GM21786 (cell line): ENCODE data around the gene POLR2L.

ENCODE experiments used
- ATAC-seq: cut with Tn5 transposase; IDR thresholded peaks from one replicate; pipeline ENCODE4 v1.9.1; 2021; ENCODE audit not compliant: unreplicated experiment

The POLR2L gene

DNA sequence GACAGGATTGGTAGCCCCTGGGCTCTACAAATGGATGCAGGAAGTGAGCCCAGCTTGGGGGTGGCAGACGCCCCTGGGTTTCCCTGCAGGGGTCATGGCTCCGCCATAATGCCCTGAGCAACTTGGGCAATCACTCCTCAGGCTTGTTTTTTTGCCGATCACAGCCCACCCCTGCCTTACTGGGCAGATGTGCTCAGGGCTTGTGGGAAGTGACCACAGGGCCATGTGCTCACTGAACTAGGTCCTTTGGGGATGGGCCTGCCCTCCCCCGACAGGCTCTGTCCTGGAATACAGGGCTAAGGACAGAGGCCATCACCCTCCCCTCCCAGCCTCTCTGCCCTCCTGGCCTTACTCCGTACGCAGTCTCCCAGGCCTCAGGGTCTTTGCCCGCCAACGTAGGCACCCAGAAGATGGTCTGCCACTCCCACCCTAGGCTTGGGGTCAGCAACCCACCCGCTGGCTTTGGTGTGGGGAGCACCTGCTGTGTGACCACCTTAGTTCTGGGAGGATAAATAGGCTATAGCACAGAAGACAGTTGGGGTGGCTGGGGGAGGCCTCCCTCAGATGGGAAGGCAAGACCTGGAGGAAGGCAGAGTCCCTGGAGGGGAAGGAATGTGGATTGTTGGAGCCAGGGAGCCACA lies 28.8 kb downstream of the POLR2L start:
- ATAC-seq: no peak

- ATAC-seq: no peak
Observed at GRCh38 chr11:813072-813455, 29.3 kb downstream of the POLR2L start.

GRCh38 chr11:812390-812789 lies 29.9 kb downstream of the POLR2L start:
- no peak for ATAC-seq

GRCh38 chr11:811446-812245 lies 30.7 kb downstream of the POLR2L start:
- ATAC-seq: no peak

DNA sequence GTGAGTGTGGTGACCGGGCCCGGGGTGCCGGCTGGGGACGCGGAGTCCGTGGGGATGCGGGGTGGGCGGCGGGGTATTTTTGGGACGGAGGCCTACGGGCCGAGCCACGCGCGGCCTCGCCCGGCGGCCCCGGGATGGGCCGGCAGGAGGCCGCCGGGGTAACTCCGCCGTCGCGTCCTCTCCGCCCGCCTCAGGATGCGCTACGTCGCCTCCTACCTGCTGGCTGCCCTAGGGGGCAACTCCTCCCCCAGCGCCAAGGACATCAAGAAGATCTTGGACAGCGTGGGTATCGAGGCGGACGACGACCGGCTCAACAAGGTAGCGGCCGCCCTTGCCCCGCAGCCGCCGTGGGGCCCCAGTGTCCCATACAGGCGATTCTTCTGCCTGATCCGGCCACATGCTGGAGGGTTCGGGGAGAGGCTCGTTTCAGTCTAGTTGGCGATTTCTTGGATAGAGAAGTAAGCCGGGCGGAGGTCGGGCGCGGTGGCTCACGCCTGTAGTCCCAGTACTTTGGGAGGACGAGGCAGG lies 32.2 kb downstream of the POLR2L start:
- peak; percentile 6 for ATAC-seq

DNA sequence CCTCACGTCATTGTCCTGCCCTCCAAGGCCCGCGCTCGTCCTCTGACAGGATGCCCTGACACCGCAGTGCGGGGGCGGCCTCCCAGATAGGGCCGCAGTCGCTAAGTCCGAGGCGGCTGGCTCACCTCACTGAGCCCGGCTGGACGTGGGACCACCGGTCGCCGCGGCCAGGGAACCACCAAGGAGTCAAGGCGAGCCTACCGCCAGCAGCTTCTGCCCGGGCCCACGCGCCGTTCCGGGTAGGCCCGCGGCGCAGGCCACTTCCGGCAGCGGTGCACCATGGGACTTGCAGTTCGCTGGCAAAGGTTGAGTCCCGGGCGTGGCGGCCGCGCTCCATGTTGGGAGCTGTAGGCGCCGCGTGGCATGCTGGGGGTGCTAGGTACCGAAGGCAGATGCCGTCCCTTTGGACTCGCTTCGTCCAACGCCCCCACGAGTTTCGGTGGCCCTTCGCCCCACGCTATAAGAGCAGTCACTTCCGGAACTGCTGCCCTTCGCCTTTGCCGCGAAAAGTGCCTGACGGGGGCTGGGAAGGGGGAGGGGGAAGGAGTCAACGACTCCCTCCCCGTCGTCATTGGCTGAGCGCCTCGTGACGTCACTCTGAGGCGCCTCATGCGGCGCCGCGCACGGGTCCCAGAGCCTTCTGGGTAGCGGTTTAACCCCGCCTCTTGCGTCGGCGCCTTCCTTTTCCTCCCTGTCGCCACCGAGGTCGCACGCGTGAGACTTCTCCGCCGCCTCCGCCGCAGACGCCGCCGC lies 32.9 kb downstream of the POLR2L start, which contains the start of gene RPLP2:
Gene RPLP2 (plus strand): TSS at position 681 of the 753 bp plus-strand sequence. CDS start 268 bp downstream, outside the sequence.
- ATAC-seq: peak; percentile 72

- no peak for ATAC-seq
Observed at GRCh38 chr11:808427-809286, 33.7 kb downstream of the POLR2L start.

DNA sequence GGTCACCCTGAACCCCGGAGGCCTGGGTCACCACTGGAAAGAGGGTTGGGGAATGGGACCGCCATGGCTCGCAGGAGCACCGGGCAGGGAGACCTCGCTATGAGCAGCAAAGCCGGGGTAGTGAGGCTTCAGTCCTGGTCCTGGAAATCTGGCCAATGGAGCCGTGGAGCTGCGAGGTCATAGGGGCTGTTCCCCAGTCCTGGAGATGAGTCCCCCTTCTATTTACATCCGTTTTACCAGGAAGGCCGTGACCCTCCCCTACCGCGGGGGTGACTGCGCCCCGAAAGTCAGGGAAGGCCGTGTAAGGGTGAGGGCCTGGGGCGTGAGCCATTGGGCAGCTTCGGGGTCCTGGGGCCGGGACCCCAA lies 37.7 kb downstream of the POLR2L start:
- no peak for ATAC-seq

DNA sequence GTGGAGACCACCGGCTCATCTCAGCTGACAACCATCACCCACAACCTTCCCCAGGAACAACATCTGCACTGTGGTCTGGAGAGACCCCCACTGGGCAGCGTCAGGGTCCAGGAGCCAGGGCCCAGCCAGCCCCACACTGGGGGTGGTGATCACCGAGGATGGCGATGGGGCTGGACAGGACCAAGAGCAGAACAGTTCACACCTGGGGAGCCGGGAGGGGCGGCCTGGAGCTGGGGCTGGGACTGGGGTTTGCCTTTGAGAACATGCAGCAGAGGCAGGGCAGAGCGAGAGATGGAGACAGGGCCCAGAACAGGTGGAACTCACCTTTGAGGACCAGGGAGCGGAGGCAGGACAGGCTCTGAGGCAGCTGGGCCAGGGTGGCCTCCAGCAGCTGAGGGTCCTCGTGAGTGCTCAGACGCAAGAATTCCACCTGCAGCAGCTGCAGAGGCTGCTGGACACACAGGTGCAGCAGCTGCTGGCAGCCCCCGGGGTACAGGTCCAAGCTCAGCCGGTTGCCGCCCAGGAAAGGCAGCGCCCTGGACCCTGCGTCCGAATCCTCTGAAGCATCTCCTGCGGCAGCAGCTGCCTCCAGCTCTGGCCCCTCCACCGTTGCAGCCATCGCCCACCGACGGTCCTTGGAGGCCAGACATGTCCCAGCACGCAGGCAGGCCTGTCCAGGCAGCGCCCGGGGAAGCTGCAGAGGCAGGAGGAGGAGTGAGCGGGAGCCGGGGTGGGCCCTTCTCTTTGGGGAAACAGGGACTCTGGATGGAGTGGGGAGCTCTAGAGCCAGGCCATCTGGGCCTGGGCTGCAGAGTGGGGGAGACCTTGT lies 38.3 kb downstream of the POLR2L start:
- no peak for ATAC-seq

- no peak for ATAC-seq
Observed at GRCh38 chr11:803467-803742, 38.9 kb downstream of the POLR2L start.

DNA sequence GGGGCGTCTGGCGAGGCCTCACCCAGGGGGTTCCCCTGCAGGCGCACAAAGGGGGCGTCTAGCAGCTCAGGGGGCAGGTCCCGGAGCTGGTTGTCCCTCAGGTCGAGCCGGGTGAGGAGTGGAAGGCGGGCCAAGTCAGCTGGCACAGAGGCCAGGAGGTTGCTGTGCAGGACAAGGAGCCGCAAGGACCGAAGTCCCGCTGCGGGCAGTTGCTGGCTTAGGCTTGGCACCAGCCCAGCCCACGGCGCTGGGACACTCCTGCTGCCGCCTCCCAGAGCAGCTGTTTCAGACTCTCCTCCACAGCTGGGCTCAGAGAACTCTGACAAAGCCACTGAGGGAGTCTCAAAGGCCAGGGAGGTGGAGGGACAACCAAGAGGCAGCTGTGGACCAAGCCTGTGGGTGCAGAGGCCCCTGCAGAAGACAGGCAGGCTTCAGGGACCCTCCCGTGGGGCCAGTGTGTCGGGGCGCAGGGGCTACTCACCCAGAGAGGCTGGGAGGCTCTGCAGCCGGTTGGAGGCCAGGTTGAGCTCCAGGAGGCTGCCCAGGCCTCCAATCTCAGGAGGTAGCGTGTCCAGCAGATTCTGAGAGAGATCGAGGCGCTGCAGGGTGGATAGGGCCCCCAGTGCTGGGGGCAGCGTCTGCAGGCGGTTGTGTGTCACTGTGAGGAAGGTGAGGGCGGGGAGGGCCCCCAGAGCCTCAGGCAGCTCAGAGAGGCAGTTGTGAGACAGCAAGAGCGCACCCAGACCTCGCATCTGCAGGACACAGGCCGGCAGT lies 39.4 kb downstream of the POLR2L start:
- ATAC-seq: no peak

- no peak for ATAC-seq
Observed at GRCh38 chr11:802018-802617, 40.2 kb downstream of the POLR2L start.

DNA sequence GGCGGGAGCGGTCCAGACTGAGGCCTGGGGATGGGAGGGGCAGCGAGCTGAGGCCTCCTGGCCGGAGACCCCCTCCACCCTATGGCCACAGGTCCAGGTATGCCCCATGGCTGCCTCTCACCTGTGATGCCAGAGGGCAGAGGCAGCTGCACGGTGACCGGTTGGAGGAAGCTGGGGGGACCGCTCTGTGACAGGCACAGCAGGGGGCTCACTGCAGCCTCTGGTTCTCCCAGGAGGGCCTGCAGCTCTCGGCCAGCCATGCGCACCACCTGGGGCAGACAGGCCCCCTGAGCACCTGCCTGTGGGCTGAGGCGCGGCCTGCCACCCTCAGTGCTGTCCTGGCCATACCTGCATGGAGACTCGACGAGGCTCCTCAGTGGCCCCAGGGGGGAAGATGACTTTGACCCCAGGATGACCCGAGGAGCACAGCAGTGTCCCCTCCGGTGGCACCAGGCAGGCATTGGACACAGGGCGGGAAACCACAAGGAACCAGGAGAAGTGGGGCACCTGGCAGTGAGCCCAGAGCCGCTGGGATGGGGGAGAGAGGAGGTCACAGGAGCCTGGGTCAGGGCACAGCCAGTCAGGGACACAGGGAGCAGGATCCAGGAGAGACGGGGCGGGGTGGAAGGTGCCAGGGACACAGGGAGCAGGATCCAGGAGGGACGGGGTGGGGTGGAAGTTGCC lies 41.1 kb downstream of the POLR2L start:
- ATAC-seq: no peak

DNA sequence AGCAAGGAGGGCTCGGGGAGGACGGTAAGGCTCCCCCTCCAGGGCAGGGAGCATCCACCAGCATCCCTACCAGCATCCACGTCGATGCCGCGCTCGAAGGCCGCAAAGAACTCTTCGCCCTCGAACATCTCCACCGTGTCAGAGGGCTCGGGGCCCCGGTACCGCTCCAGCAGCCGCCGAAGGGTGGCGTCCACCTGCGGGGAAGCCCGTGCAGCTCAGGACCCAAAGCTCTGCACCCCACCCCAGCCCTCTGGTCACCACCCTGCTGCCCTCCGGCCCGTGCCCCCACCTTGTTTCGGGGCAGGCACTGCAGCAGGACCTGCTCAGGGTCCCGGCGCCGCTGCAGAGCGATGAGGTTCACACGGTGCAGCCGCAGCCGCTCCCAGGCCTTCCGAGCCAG lies 41.9 kb downstream of the POLR2L start:
- no peak for ATAC-seq

DNA sequence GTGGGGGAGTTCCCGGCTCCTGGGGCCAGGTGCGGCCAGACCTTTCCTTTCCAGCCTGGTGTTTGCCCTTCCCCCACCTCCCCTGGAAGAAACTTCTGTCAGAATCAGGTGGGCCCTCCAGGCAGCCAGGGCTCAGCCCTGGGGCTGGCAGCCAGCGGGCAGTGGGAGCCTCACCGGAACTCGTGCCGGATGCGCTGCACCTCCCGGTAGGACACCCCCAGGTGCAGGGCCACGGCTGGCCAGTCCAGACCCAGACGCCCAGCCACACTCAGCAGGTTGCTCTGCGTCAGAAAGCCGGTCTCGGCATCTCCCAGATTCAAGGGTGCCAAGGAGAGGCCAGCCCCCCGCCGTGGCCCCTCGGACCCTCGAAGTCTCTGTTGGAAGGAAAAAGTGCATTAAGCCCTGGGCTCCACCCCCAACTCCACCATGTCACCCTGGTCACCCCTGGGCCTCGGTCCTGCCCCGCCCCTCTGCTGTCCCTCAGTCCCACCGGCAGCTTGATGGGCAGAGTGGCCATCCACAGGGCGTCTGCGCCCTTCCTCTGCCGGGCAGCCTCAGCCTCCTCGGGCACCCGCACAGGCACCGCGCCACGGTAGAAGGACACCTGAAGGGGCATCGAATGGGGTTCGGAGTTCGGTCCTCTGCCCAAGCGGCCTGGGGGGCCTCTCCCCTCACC lies 42.5 kb downstream of the POLR2L start:
- ATAC-seq: no peak

- peak; percentile 49 for ATAC-seq
Observed at GRCh38 chr11:798093-798713, 44.1 kb downstream of the POLR2L start, which contains the start of gene SLC25A22. SLC25A22 (minus strand) TSS chr11:798281; CDS start chr11:795006, 3,275 bp downstream.
